ENCODE measurements around the gene GPX2.

The GPX2 gene

DNA sequence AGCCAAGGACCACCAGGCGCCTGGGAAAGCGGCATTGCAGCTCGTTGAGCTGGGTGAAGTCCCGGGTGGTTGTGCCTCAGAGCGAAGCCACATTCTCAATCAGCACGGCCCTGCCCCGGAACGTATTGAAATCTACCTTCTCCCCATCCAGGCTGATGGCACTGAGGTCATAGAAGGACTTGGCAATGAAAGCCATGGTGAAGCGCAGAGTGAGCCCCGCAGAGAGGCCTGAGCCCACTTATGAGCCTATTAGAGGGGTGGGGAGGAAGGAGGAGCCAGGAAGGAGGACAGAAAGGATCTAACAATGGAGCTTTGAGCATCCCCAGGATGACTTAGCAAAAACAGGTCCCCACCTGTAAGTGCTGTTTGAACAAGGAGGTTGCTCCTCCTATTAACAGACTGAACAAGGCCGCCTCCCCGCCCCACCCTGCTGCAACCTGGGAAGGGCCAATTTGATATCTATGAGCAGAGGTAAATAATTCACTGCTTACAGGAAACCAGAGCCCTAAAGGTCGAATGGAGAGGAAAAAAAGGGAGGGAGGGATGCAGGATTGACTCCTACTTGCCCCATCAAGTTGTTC lies at the start of gene GPX2:
Gene GPX2, minus strand, starts transcription at position 215 of the 581 bp plus-strand sequence. Its CDS starts 19 bp downstream, at position 196.
- no peak for DNase-seq
- intact Hi-C loops (cut with DNase I) = no loop called here

DNA sequence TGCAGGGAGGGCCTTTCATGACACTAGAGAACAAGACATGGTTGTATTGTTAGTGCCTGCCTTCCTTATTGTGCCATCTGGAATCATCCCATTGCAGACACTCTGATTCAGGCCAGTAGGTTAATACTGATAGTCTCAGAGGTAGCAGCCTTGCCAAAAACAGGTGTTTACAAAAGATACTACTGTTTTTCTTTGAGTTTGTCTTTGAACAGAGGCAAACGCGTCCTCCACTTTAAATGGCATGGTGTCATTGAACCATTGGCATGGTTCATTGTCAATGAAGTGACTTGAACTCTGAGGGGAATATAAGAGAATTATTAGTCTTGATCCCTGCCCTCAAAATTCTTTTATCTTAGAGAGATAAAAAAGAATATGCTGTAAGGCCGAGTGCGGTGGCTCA lies 48.4 kb upstream of the GPX2 start:
- no peak for DNase-seq
- intact Hi-C loops (cut with DNase I) = loop anchor here (1.0 kb wide), 1 partner anchor 28 kb away; no protein-coding TSS in a partner anchor

DNA sequence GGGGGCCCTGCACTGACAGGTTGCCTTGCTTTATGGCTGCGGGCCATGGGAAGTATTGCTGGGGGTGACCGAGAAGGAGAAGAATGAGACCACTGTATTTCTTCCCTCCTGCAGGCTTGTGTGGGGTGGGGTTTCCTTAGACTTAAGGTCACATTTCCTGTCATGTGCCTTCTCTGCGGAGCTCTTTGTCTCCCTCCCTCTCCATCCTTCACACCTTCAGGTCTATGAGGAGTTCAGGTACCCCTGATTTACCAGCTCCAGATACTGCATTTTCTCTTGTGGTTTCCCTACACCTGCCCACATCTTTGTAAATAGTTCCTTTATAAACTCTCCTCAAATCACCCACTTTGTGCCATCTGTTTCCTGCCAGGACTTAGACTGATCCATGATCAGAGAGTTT lies 47.8 kb upstream of the GPX2 start:
- no peak for DNase-seq
- intact Hi-C loops (cut with DNase I) = loop anchor here (1.0 kb wide), 1 partner anchor 29 kb away; no protein-coding TSS in a partner anchor

DNA sequence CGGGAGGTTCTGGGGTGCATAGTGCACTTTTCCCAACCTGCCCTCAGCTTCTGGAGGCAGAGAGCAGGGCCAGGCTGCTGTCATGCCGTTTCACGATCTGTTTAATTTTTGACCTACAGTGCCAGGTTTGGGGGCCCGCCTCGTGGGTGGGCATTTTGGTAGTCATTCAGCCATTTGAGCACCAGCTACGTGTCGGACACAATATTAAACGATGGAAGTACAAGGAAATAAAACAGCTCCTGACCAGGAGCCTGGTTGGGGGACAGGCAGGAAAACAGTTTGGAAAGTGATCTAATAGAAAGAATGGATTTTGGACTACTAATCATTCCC lies 44.9 kb upstream of the GPX2 start:
- intact Hi-C loops (cut with DNase I) = loop anchor here (2.0 kb wide), 2 partner anchors 73 to 115 kb away; partner anchors contain the start of genes CHURC1 and MAX
- no peak for DNase-seq

DNA sequence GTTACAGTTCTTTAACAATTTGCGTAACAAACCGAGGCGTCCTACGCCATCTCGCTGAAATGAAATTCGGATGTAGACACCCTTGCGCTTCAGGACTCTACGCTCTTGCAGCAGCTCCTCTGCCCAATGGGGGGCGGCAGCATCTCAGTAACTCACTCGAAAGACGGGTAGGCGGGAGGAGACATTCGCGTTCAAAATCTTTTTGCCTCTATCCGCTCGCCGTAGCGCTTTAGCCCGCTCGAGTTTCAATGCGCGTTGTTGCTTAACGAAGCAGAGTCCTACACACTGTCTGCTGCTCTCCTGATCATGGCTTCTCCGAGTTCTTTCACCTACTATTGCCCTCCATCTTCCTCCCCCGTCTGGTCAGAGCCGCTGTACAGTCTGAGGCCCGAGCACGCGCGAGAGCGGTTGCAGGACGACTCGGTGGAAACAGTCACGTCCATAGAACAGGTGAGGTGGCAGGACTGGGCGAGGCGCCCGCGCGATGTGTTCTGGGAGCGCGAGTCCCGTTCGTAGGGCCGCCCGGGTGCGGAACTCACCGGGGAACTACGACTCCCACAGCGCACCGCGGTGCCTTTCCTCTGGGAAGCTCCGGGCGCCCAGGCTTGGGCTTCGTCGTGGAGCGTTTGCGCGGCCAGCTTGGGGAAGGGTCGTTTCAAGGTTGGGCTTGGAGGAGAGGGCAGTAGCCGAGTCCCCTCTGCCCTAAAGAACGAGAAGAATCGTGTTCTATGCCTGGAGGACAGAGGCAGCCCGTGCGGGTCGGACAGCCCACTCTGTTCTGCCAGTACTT lies 44.3 kb upstream of the GPX2 start, which contains the start of gene FNTB:
Gene FNTB, plus strand, starts transcription at position 248 of the 790 bp plus-strand sequence. Its CDS starts 59 bp downstream, at position 307.
- intact Hi-C loops (cut with DNase I) = loop anchor here (1.0 to 2.0 kb wide), 3 partner anchors 33 to 116 kb away; partner anchors contain the start of genes CHURC1 and MAX
- DNase-seq = peak; percentile 91 to 99 (median 95)

DNA sequence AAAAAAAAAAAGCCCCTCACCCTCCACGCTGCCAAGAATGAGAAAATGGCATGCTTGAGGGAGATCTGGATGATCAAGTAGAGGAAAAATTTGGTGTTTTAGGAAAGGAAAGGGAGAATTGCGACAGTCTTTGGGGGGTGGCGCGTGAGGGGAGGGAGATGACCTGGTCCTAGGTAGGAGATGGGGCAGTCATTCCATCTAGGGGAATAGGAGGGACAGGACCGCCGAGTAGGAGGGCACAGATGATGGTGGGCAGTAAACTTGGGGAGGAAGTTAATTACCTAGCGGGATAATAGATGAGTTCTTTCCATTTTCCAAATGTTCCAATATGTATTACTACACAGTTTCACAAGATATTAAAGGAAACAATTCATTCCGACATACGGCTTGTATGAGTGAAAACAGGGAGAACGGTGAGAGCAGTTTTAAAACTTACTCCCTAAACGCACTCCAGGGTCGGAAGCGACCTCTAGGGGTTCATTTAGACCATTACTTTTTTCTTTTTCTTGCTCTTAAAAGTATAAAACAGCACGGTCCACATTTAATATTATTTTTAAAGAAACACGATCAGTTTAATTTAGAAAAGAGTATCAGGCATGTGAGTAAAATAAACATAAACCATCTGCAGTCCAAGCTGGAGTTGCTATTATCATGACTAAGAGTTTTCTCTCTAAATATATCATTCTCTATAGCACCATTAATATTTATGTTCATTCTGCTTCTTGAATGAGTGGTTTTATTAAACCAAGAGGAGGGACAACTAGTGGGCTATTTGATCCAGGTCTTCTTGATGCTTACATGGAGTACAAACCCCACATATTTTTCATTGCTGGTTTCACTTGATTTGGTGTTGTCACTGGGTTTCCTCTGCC lies 41.1 kb upstream of the GPX2 start:
- DNase-seq = peak in 2 of 10 donors; percentile 38 to 77

DNA sequence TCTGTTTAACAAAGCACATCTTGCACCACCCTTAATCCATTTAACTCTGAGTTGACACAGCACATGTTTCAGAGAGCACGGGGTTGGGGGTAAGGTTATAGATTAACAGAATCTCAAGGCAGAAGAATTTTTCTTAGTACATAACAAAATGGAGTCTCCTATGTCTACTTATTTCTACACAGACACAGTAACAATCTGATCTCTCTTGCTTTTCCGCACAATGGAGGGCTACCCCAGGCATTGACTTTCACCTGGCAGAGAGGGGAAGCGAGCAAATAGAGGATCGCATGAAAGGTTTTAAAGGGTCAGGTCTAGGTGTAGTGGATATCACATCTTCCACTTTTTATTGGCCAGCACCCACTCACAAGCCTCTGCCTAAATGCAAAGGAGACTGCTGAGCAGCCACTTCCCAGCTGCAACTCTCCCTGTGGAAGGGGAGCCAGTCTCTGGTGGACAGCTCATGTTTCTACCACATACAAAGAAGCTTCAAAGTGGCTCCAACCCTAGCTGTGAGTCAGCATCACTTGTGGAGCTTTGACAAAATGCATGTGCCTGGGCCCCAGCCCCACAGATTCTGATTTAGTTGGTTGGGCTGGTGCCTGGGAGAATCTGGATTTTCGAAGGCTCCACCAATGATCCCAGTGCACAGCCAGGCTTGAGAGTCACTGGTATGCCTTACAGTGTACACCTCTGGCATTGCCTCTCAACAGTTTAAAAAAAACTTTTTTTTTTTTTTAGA lies 37.0 kb upstream of the GPX2 start:
- no peak for DNase-seq

More for the DNA sequence above, 41.1 kb upstream of the GPX2 start:
- intact Hi-C loops (cut with DNase I) = loop anchor here (1.0 kb wide), 1 partner anchor 160 kb away; no protein-coding TSS in a partner anchor

DNA sequence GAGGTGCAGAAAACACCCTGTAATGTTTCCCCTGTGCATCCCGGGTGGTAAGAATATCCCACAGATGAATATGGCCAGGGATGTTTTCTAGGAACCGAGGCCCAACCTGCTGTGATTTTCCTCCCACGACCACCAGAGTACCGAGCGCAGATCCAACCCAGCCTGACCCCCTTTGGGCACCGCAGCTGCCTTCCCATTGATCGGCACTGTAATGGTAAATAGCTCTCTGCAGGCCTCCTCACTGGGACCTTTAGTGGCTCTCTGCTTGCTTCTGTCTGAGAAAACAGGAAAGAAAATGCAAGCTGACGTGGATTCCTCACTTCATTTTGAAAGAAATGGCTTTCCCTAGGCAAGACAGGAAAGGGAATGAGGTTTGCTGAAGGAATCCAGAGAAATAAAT lies 32.0 kb upstream of the GPX2 start:
- no peak for DNase-seq
- intact Hi-C loops (cut with DNase I) = no loop called here

More for the DNA sequence above, 37.0 kb upstream of the GPX2 start:
- intact Hi-C loops (cut with DNase I) = no loop called here

DNA sequence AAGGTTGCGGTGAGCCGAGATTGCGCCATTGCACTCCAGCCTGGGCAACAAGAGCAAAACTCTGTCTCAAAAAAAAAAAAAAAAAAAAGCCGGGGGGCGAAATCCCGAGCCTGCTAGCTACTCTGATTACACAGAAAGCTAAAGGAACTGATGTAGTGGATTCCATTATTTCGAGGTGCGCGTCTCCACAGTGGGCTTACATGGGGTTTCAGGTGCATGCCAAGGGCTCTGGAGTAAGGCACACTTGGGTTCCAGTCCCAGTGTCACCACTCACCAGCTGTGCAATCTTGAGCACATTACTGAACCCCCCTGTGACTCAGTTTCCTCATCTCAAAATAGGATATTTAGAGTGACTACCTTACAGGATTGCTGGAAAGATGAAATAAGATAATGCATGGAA lies 31.3 kb upstream of the GPX2 start:
- intact Hi-C loops (cut with DNase I) = no loop called here
- peak in 1 of 10 donors; percentile 22 for DNase-seq

DNA sequence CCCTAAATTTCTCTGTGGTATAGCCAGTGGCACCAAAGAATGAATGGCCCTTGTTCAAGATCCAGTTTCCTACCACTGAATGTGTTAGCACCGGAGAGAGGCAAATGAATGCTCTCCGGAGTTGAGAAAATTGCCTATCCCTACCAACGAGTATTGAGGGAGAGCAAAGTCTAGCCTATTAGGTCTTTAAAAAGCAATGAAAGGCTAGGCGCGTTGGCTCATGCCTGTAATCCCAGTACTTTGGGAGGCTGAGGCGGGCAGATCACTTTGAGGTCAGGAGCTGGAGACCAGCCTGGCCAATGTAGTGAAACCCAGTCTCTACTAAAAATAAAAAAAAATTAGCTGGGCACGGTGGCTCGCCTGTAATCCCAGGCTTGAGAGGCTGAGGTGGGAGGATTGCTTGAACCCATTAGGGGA lies 30.5 kb upstream of the GPX2 start:
- peak in 1 of 10 donors; percentile 19 for DNase-seq
- intact Hi-C loops (cut with DNase I) = no loop called here

DNA sequence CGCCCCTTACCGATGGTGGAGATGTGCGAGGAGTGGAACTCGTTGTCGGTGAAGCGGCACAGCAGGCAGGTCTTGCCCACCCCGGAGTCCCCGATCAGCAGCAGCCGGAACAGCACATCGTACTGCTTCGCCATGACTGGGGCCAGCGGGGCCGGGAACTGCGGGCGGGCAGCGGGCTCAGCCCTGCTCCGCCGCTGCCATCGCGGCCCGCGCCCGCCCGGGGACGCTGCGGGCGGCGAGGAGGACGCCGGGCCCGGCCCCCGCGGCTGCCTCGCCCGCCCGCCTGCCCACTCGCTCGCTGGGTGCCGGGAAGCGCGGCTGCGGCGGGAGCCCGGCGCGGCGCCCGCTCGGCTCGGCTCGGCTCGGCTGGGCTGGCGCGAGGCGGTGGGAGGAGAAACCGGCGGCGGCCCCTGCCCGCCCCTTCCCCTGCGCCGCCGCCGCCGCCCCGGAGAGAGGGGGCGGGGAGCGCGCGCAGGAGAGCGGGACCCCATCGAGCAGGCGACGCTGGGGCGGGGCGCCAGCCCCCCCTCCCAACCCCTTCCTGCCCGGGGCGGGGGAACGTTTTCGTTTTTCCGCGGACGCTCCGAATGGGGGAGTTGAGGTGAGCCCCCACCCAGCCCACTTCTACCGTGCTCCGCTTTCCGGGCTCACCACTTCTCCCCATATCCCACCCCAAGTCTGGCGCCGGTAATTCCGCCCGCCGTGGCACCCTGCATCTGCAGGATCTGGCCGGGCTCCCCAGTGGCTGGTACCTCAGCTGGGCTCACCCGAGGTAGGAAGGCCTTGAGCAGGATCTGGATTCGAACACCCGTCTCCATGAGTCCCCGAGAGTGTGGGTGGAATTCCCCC lies 29.6 kb upstream of the GPX2 start, which contains the start of gene RAB15:
Gene RAB15, minus strand, starts transcription at position 394 of the 849 bp plus-strand sequence. Its CDS starts 260 bp downstream, at position 134.
- peak in 3 of 10 donors; percentile 28 to 91 (median 46) for DNase-seq

DNA sequence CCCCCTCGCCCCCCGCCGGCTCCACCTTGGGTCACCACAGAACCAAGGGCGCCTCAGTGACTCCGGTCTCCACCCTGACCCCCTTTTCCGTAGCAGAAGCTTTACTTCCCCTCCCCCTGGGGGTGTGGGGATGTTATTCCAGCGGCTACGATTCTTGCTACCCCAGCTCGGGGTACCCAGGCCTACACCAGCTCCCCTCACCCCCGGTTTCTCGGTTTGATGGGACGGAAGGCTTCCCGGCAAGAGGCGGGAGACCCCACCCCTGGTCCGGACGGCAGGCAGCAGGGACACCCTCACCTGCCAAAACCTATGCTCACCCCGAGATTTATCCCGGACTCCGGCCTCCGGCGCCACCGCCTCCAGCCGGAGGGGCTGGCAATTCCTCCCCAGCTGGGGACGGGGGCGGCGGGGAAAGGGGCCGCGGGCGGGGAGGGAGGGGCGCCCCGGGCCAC lies 29.0 kb upstream of the GPX2 start:
- peak in 1 of 10 donors; percentile 85 for DNase-seq
- intact Hi-C loops (cut with DNase I) = loop anchor here (2.0 kb wide), 1 partner anchor 19 kb away; no protein-coding TSS in a partner anchor

More for the DNA sequence above, 29.6 kb upstream of the GPX2 start, which contains the start of gene RAB15:
- intact Hi-C loops (cut with DNase I) = loop anchor here (2.0 kb wide), 1 partner anchor 19 kb away; no protein-coding TSS in a partner anchor

DNA sequence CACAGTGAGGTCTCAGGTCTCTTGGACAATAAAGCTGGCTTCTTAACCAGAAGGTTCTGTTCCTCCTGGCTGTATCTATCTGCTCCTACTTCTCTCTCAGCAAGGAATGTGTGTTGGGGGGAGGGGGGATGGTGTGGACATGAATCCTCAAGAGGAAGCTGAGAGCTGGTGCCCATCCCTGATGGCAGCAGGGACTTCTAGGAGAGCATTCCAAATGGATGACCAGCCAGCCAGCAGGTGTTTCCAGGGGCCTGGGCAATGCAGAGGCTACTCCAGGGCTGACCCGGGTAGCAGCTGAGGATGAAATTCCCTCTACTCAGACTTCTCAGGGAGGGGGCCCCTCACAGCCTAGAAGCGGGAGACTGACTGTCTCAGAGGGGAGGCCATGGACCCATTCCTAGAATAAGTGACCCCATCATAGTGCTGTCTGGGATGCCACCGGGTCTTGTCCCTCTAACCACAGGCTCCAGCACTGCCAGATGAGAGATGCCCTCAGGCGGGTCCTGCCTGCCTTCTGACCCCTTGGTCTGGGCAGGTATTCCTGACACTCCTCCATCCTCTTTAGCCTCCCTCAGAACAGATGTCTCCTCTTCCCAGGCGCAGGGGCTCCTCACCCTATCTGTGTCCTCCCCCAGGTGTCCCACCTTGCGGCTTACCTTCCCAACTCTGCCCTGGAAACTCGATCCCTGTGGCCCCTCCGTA lies 28.4 kb upstream of the GPX2 start:
- intact Hi-C loops (cut with DNase I) = loop anchor here (2.0 kb wide), 1 partner anchor 18 kb away; no protein-coding TSS in a partner anchor
- peak in 1 of 10 donors; percentile 63 for DNase-seq

DNA sequence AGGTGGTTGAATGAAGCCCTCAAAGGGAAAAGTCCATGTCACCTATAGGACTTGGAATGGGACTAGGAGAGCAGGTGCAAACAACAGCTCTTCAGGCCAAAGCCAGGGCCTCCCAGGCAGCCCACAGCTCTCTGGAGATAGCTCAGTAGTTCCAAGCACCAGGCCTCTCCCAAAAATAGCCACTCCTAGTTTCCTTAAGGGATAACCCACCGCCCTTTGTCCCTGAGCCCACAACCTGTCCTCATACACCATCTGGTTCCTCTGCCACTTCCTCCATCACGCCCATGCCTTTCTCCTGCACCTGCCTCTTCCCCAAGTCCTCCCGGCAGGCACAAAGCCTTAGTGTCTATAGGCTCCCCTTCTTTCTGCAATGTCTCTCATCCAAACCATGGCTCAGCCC lies 27.5 kb upstream of the GPX2 start:
- intact Hi-C loops (cut with DNase I) = loop anchor here (2.0 kb wide), 1 partner anchor 17 kb away; no protein-coding TSS in a partner anchor

DNA sequence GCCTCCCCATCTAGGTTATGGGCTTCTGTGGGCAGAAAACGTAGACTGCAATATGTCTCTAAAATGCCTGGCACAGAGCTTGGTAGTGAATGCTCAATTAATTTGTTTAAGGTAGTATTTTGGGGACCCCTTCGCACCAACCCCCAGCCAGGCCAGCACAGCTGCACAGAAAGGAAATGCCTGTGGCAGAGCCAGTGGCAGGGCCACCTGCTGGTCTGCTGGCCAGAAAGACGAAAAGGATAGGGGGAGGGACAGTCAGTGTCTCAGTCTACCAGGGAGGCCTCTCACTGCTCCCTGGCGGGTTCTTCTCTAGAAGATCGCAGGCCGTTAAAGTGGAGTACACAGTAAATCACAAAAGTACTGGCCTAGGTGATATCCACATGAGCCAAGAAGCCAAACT lies 26.1 kb upstream of the GPX2 start:
- intact Hi-C loops (cut with DNase I) = no loop called here
- no peak for DNase-seq

More for the DNA sequence above, 27.5 kb upstream of the GPX2 start:
- DNase-seq = peak in 1 of 10 donors; percentile 73

DNA sequence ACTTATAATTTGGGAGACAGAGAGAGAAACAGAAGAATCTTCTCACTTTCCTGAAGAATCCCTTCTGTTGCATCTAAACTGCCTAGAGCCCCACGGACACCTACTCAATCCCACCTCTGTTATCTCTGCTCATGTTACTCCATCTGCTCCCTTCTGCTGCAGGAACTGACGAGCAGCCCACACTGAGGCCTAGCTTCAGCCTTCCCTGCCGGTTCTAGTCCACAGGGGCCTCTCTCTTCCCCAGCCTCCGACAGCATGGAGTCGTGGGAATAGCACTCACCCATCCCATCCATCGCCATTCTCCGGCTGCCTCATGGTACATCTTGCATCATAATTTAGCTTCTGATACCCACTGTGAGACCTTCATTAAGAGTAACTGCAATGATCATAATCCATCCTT lies 25.6 kb upstream of the GPX2 start:
- intact Hi-C loops (cut with DNase I) = no loop called here
- peak in 5 of 10 donors; percentile 45 to 91 (median 87) for DNase-seq

DNA sequence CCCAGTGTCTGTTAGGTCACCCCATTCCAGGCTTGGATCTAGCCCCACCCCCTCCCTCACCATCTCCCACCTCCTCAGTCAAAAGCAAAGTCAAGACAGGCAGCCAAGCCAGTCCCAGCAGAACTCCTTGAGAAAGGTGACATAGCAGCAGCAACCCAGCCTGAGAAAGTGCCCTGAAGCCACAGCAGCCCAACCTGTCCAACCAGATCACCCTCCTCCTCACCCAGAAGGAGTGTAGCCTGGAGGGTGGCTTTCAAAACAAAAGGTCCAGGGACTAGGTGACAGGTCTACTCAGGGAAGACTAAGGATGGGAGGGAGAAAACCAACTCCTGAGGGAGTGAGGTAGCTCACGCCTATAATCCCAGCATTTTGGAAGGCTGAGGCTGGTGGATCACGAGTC lies 24.4 kb upstream of the GPX2 start:
- intact Hi-C loops (cut with DNase I) = no loop called here
- no peak for DNase-seq

Measured in posterior cingulate gyrus (tissue), 11 donors.